KMS-11 (cell line): ENCODE data around the gene FRYL.

ENCODE experiments used
- H2AFZ ChIP-seq: fragments of 200-600 bp; sonication (generic); 2 replicates; pipeline ENCODE4 v1.6.1; 2016; ENCODE audit warnings: antibody characterized with exemption, mixed run types, low read depth
- H3K27ac ChIP-seq: fragments of 200-600 bp; sonication (generic); 2 replicates; pipeline ENCODE4 v1.6.1; 2016; ENCODE audit warnings: mild to moderate bottlenecking, mixed run types
- H3K27me3 ChIP-seq: fragments of 200-600 bp; sonication (generic); 2 replicates; pipeline ENCODE4 v1.6.1; 2017; ENCODE audit warnings: mild to moderate bottlenecking, low read depth, mixed run types, moderate library complexity; ENCODE audit not compliant: insufficient read depth
- H3K36me3 ChIP-seq: fragments of 200-600 bp; sonication (generic); 2 replicates; pipeline ENCODE4 v1.6.1; 2017; ENCODE audit warnings: mild to moderate bottlenecking, mixed run types; ENCODE audit not compliant: insufficient read depth
- H3K4me1 ChIP-seq: fragments of 200-600 bp; sonication (generic); 2 replicates; pipeline ENCODE4 v1.6.1; 2016; ENCODE audit warnings: mild to moderate bottlenecking, low read depth, mixed run types; ENCODE audit not compliant: poor library complexity, severe bottlenecking
- H3K4me2 ChIP-seq: fragments of 200-600 bp; sonication (generic); 2 replicates; pipeline ENCODE4 v1.7.0; 2016; ENCODE audit warnings: mild to moderate bottlenecking, mixed run types
- H3K4me3 ChIP-seq: fragments of 200-600 bp; sonication (generic); IDR thresholded peaks from 2 replicates; pipeline ENCODE4 v1.6.1; 2017; ENCODE audit warnings: low read depth, low read length, mixed read lengths; ENCODE audit not compliant: insufficient read depth
- H3K79me2 ChIP-seq: fragments of 200-600 bp; sonication (generic); 2 replicates; pipeline ENCODE4 v1.6.1; 2016; ENCODE audit warnings: low read depth, mixed run types; ENCODE audit not compliant: insufficient read depth
- H3K9ac ChIP-seq: fragments of 200-600 bp; sonication (generic); 2 replicates; pipeline ENCODE4 v1.6.1; 2016; ENCODE audit warnings: mild to moderate bottlenecking, mixed run types
- H4K20me1 ChIP-seq: fragments of 200-600 bp; sonication (generic); 2 replicates; pipeline ENCODE4 v1.6.1; 2016; ENCODE audit warnings: mild to moderate bottlenecking, mixed run types; ENCODE audit not compliant: insufficient read depth
- TF ChIP-seq, protein P1 (sequence below): fragments of 200-600 bp; sonication (generic); conservative IDR thresholded peaks from 2 replicates; pipeline ENCODE4 v1.6.1; 2017; ENCODE audit warnings: low read depth, mild to moderate bottlenecking, antibody characterized with exemption, low read length, moderate library complexity, mixed read lengths

FRYL gene

DNA sequence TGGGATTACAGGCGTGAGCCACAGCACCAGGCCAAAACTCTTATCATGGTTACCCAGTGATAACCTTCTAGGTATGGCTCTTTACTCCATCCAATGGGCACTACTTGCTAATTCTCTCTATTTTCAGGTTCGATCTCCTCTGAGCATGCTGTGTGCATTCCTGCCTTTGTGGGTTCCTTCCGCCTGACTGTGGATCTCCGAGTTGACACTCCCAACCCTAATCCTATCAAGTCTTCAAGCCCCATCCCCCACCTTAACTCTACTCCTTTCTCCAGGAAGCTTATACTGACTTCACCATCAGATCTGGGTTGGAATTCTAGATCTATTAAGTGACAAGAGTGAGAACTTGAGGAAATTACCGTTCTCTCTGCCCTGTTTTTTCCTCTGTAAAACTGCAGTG, 225.5 kb downstream of the FRYL start:
- no peaks in the 10 kb centered on the region for H3K27me3 ChIP-seq
- TF ChIP-seq, protein P1, sequence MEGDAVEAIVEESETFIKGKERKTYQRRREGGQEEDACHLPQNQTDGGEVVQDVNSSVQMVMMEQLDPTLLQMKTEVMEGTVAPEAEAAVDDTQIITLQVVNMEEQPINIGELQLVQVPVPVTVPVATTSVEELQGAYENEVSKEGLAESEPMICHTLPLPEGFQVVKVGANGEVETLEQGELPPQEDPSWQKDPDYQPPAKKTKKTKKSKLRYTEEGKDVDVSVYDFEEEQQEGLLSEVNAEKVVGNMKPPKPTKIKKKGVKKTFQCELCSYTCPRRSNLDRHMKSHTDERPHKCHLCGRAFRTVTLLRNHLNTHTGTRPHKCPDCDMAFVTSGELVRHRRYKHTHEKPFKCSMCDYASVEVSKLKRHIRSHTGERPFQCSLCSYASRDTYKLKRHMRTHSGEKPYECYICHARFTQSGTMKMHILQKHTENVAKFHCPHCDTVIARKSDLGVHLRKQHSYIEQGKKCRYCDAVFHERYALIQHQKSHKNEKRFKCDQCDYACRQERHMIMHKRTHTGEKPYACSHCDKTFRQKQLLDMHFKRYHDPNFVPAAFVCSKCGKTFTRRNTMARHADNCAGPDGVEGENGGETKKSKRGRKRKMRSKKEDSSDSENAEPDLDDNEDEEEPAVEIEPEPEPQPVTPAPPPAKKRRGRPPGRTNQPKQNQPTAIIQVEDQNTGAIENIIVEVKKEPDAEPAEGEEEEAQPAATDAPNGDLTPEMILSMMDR: no peak
- 0 out of 2 replicates have a peak, but pooled peaks cover 7% of the 10 kb centered on the region for H3K36me3 ChIP-seq

DNA sequence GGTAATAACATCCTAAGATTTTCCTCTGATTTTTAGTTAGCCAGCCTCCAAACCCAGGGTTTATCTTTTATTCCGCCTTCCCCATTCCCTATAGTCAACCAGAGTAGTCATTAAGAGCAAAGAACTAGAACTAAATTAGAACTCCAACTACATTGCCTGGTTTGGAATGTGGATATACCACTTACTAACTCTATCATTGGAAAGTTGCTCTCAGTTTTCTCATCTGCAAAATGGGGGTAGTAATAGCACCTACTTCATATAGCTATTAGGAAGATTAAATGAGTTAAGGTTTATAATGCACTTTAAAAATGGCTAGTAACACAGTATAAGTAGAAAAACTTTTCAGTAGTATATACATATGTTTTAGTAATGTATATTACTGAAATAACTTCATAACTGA, 226.4 kb downstream of the FRYL start:
- TF ChIP-seq, protein P1: no peak
- Histone ChIP-seq H3K27ac (no peak overlapping the region), H2AFZ (no peak overlapping the region)

More for the DNA sequence above, 225.5 kb downstream of the FRYL start:
- Histone ChIP-seq H4K20me1 (no peaks in the 10 kb centered on the region; the same call in 1 of the 2 replicates), H3K4me1 (peaks cover 12% of the 10 kb centered on the region), H3K9ac (no peak overlapping the region), H3K4me3 (no peak overlapping the region), H3K27ac (no peak overlapping the region), H2AFZ (no peak overlapping the region), H3K4me2 (no peak overlapping the region), H3K79me2 (no peaks in the 10 kb centered on the region)

DNA sequence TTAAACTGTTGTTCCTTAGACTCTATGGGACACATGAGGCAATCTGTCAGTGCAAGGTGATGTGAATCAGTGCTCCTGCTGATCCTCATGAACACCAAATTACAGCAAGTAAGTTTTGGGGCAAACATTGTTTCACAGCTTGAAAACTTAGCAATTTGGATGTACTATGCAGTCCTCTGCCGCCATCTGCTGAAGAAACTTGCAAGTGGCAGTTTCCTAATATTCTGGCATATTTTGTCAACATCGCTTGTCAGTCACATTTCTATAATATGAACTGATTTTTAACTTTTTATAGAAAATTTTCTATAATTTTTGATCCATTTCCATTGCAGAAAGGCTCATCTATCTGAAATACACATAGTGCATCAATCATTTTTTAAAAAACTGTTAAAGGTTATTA, 233.7 kb downstream of the FRYL start:
- Histone ChIP-seq H2AFZ (no peak overlapping the region), H3K27me3 (no peaks in the 10 kb centered on the region), H3K9ac (no peak overlapping the region), H3K4me1 (no peaks in the 10 kb centered on the region), H3K4me2 (no peak overlapping the region), H4K20me1 (no peaks in the 10 kb centered on the region; the same call in 1 of the 2 replicates), H3K36me3 (0 out of 2 replicates have a peak, but pooled peaks cover 4% of the 10 kb centered on the region), H3K79me2 (no peaks in the 10 kb centered on the region), H3K4me3 (no peak overlapping the region), H3K27ac (no peak overlapping the region)
- TF ChIP-seq, protein P1: peak; percentile 52

More for the DNA sequence above, 226.4 kb downstream of the FRYL start:
- H3K36me3 ChIP-seq: 0 out of 2 replicates have a peak, but pooled peaks cover 7% of the 10 kb centered on the region
- H3K27me3 ChIP-seq: no peaks in the 10 kb centered on the region
- H4K20me1 ChIP-seq: no peaks in the 10 kb centered on the region; the same call in 1 of the 2 replicates
- peaks cover 12% of the 10 kb centered on the region for H3K4me1 ChIP-seq
- H3K79me2 ChIP-seq: no peaks in the 10 kb centered on the region
- H3K4me2 ChIP-seq: no peak overlapping the region
- H3K4me3 ChIP-seq: no peak overlapping the region
- no peak overlapping the region for H3K9ac ChIP-seq

DNA sequence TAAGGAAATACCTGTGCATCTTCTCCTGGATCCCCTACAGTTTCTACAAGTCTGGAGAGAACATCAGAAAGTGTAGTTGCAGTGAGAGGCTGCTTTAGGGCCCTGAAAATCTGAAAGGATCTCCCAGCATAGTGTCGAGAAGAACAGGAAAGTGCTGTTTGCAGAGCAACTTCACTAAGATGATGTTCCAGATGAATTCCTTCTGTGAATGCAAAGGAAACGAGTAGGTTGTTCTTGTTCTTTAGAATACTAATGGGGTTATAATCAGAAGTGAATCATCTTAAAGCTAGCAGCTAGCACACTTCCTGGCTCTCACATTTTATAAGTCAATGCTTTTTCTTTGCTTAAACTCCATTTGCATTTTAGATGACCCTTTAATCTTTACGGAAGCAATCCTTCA, 236.3 kb downstream of the FRYL start:
- Histone ChIP-seq H3K4me1 (no peaks in the 10 kb centered on the region), H3K9ac (no peak overlapping the region), H3K36me3 (no peaks in the 10 kb centered on the region), H3K4me2 (no peak overlapping the region), H3K79me2 (no peaks in the 10 kb centered on the region), H3K27me3 (no peaks in the 10 kb centered on the region), H4K20me1 (no peaks in the 10 kb centered on the region), H3K27ac (no peak overlapping the region), H2AFZ (no peak overlapping the region), H3K4me3 (no peak overlapping the region)
- TF ChIP-seq, protein P1: no peak
